ENCODE measurements around the gene VPS16. TPM values are rescaled to one million over a fixed set of nuclear protein-coding genes. Genes with fewer than 3 reads are reported as not detected.

VPS16 gene
- polyA plus RNA-seq, 2 of the 4 experiments (the other 2 are of a cell fraction): 33.0 to 37.5 TPM

DNA sequence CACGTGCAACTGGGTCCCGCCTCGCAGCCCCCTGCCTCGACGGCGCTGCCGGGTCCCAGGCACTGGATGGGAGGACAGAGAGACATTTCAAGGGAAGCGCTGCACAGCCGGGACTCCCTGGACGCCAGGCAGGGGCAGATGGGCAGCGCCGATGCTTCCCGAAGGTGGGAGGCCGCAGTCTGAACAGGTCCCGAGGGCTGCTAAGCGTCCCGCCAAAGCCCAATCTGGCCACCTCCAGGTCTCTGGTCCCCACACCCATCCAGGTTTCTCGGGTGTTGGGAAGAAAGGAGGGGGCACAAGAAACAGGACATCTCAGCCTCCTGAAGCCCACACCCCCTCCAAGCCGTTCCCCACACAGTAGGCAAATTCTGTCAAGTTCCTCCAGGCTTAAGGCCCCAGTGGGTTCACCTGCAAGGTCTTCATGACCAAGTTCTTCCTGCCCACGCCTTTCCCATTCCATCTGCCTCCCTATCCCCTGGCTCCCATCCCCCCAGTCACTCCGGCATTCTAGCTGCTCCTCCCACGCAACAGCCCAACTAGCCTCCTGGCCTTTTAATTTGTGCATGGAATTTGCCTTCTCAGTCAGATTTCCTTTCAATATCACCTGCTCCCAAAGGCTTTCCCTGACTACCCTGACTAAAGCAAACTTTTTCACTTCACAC is 34.7 kb upstream of the VPS16 start:
- ATAC-seq: peak in 1 of 2 experiments; percentile 14; a peak in 2 of 6 replicates
- Histone ChIP-seq H3K4me1 (peaks cover 8% of the 10 kb centered on the region; the same call in 2 of the 3 replicates), H3K4me3 (no peak overlapping the region), H3K9me3 (peaks cover 11% of the 10 kb centered on the region; the same call in 1 of the 3 replicates), H3K27ac (no peak overlapping the region), H3K4me2 (0 out of 3 replicates have a peak overlapping the region, but pooled peaks have one; percentile 8)
- ChIA-PET CTCF (interaction anchor here (0.6 to 4.4 kb wide), 2 partner anchors 46 to 99 kb away, joined by 4 to 12 read pairs; no protein-coding TSS in a partner anchor), POLR2A (no interaction called here)
- no peak for DNase-seq (ENCODE audit: low read depth in 1 of 2, low spot score in 1 of 2)
- no peak for TF ChIP-seq RAD21 (conservative IDR thresholded peaks at IDR 0.05 in 1 of 2, IDR thresholded peaks at IDR 0.05 in 1 of 2)
- no peak for TF ChIP-seq POLR2A (IDR thresholded peaks at IDR 0.05; ENCODE audit: low read length)
- TF ChIP-seq KDM5A (IDR thresholded peaks at IDR 0.05): no peak
- TF ChIP-seq, protein P1, sequence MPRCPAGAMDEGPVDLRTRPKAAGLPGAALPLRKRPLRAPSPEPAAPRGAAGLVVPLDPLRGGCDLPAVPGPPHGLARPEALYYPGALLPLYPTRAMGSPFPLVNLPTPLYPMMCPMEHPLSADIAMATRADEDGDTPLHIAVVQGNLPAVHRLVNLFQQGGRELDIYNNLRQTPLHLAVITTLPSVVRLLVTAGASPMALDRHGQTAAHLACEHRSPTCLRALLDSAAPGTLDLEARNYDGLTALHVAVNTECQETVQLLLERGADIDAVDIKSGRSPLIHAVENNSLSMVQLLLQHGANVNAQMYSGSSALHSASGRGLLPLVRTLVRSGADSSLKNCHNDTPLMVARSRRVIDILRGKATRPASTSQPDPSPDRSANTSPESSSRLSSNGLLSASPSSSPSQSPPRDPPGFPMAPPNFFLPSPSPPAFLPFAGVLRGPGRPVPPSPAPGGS (IDR thresholded peaks at IDR 0.05): no peak
- TF ChIP-seq ZNF302 (CRISPR knock-in tag; IDR thresholded peaks at IDR 0.05): no peak
- TF ChIP-seq, protein P2, sequence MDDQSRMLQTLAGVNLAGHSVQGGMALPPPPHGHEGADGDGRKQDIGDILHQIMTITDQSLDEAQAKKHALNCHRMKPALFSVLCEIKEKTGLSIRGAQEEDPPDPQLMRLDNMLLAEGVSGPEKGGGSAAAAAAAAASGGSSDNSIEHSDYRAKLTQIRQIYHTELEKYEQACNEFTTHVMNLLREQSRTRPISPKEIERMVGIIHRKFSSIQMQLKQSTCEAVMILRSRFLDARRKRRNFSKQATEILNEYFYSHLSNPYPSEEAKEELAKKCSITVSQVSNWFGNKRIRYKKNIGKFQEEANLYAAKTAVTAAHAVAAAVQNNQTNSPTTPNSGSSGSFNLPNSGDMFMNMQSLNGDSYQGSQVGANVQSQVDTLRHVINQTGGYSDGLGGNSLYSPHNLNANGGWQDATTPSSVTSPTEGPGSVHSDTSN (IDR thresholded peaks at IDR 0.05): no peak
- TF ChIP-seq NFE2L2 (conservative IDR thresholded peaks at IDR 0.05; ENCODE audit: low read length): no peak
- no peak for TF ChIP-seq KDM1A (IDR thresholded peaks at IDR 0.05; ENCODE audit: low read depth)
- TF ChIP-seq ZFP36 (IDR thresholded peaks at IDR 0.05; ENCODE audit: borderline replicate concordance, partially characterized antibody): no peak
- TF ChIP-seq, protein P3, sequence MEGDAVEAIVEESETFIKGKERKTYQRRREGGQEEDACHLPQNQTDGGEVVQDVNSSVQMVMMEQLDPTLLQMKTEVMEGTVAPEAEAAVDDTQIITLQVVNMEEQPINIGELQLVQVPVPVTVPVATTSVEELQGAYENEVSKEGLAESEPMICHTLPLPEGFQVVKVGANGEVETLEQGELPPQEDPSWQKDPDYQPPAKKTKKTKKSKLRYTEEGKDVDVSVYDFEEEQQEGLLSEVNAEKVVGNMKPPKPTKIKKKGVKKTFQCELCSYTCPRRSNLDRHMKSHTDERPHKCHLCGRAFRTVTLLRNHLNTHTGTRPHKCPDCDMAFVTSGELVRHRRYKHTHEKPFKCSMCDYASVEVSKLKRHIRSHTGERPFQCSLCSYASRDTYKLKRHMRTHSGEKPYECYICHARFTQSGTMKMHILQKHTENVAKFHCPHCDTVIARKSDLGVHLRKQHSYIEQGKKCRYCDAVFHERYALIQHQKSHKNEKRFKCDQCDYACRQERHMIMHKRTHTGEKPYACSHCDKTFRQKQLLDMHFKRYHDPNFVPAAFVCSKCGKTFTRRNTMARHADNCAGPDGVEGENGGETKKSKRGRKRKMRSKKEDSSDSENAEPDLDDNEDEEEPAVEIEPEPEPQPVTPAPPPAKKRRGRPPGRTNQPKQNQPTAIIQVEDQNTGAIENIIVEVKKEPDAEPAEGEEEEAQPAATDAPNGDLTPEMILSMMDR (IDR thresholded peaks at IDR 0.05): no peak
- TF ChIP-seq, protein P4, sequence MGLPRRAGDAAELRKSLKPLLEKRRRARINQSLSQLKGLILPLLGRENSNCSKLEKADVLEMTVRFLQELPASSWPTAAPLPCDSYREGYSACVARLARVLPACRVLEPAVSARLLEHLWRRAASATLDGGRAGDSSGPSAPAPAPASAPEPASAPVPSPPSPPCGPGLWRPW (IDR thresholded peaks at IDR 0.05): no peak
- no peak for TF ChIP-seq NR3C1 (IDR thresholded peaks at IDR 0.05)
- TF ChIP-seq, protein P5, sequence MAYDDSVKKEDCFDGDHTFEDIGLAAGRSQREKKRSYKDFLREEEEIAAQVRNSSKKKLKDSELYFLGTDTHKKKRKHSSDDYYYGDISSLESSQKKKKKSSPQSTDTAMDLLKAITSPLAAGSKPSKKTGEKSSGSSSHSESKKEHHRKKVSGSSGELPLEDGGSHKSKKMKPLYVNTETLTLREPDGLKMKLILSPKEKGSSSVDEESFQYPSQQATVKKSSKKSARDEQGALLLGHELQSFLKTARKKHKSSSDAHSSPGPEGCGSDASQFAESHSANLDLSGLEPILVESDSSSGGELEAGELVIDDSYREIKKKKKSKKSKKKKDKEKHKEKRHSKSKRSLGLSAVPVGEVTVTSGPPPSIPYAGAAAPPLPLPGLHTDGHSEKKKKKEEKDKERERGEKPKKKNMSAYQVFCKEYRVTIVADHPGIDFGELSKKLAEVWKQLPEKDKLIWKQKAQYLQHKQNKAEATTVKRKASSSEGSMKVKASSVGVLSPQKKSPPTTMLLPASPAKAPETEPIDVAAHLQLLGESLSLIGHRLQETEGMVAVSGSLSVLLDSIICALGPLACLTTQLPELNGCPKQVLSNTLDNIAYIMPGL (CRISPR knock-in tag; IDR thresholded peaks at IDR 0.05; ENCODE audit: borderline replicate concordance): no peak
- TF ChIP-seq GATA3 (IDR thresholded peaks at IDR 0.05; ENCODE audit: borderline replicate concordance): no peak
- TF ChIP-seq HOXB5 (CRISPR knock-in tag; IDR thresholded peaks at IDR 0.05): no peak
- no peak for TF ChIP-seq HOXB13 (CRISPR knock-in tag; IDR thresholded peaks at IDR 0.05; ENCODE audit: low read depth)
- TF ChIP-seq TFCP2L1 (CRISPR knock-in tag; IDR thresholded peaks at IDR 0.05): no peak
- 47% methylated on average over 22 of the region's 22 CpGs for WGBS (ENCODE audit: missing lambda C conversion rate)
- FAIRE-seq: no peak

DNA sequence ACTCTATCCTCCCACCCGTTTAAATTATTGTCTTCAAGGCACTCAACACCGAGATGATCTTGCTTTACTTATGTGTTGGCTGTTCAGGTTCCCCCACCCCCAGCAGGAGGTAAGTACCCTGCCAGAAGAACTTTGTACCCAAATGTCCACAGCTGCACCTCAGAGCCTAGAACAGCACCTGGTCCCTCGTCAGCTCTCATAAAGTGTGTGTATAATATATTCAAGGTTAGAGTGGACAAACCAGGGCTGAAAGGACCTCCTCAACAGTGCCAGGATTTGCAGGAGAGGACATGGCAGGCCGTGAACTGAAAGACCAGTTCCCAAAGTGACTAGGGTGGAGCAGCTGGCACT is 34.2 kb upstream of the VPS16 start:
- ATAC-seq: no peak
- H3K9me3 ChIP-seq: peaks cover 12% of the 10 kb centered on the region; the same call in 2 of the 3 replicates
- TF ChIP-seq, protein P3 (IDR thresholded peaks at IDR 0.05): no peak
- TF ChIP-seq FOSB (CRISPR knock-in tag; IDR thresholded peaks at IDR 0.05): no peak
- no peak for TF ChIP-seq EP300 (IDR thresholded peaks at IDR 0.05)
- TF ChIP-seq RARB (CRISPR knock-in tag; IDR thresholded peaks at IDR 0.05): no peak
- H3K4me1 ChIP-seq: peaks cover 8% of the 10 kb centered on the region; the same call in 2 of the 3 replicates
- WGBS (ENCODE audit: missing lambda C conversion rate): 30% methylated on average over 4 of the region's 4 CpGs
- H3K27ac ChIP-seq: no peak overlapping the region
- DNase-seq (ENCODE audit: low read depth in 1 of 2, low spot score in 1 of 2): no peak
- ChIA-PET CTCF (interaction anchor here (4.4 kb wide), 1 partner anchor 46 kb away, joined by 12 read pairs; no protein-coding TSS in a partner anchor), POLR2A (no interaction called here)
- FAIRE-seq: no peak
- H3K4me3 ChIP-seq: no peak overlapping the region
- 0 out of 3 replicates have a peak overlapping the region, but pooled peaks have one; percentile 8 for H3K4me2 ChIP-seq

All from A549 (cell line).